Kidney epithelial cell (primary cell): ENCODE results near the gene GDPGP1. TPM values are rescaled to one million over a fixed set of nuclear protein-coding genes. Genes with fewer than 3 reads are reported as not detected.

ENCODE experiments used
- DNase-seq: peaks from one replicate; pipeline ENCODE4 v3.0.0-alpha.2; 2010; ENCODE audit warnings: low read depth
- H3K27me3 ChIP-seq: 2 replicates; pipeline ENCODE4 v1.6.0; 2011; ENCODE audit warnings: low read length; ENCODE audit not compliant: control insufficient read depth, insufficient read depth
- H3K36me3 ChIP-seq: 2 replicates; pipeline ENCODE4 v1.5.1; 2011; ENCODE audit warnings: low read length; ENCODE audit not compliant: control insufficient read depth, insufficient read depth
- H3K4me3 ChIP-seq: 2 replicates; pipeline ENCODE4 v1.5.1; 2011; ENCODE audit warnings: low read depth, mild to moderate bottlenecking, control low read depth, low read length
- CTCF ChIP-seq: IDR thresholded peaks from 2 replicates; pipeline ENCODE4 v1.5.1; 2011; ENCODE audit warnings: mild to moderate bottlenecking, moderate library complexity, low read length, control low read depth, inconsistent platforms; ENCODE audit not compliant: insufficient read depth, poor library complexity, severe bottlenecking
- total RNA-seq: library from RNA; depleted of rRNA; stranded (reverse); fragments of >200 nt; gene quantifications from 2 replicates; pipeline ENCODE4 v1.2.3, GENCODE V29; 2015

The GDPGP1 gene
- total RNA-seq, 1 donor from 2014 or later = 8.1 TPM

GRCh38 chr15:90227336-90227735, 6.7 kb upstream of the GDPGP1 start:
- DNase-seq = no peak
- Histone ChIP-seq H3K36me3 (peaks cover 7% of the 10 kb centered on the region), H3K4me3 (no peak overlapping the region), H3K27me3 (no peaks in the 10 kb centered on the region)
- TF ChIP-seq CTCF = no peak

- H3K27me3 ChIP-seq = no peaks in the 10 kb centered on the region
- H3K4me3 ChIP-seq = no peak overlapping the region
- no peak for TF ChIP-seq CTCF
- DNase-seq = no peak
- H3K36me3 ChIP-seq = peaks cover 6% of the 10 kb centered on the region
Measured at GRCh38 chr15:90227816-90228772, 5.9 kb upstream of the GDPGP1 start.

GRCh38 chr15:90228960-90229359, 5.0 kb upstream of the GDPGP1 start:
- TF ChIP-seq CTCF = no peak
- Histone ChIP-seq H3K27me3 (no peaks in the 10 kb centered on the region), H3K36me3 (peaks cover 6% of the 10 kb centered on the region), H3K4me3 (no peak overlapping the region)
- no peak for DNase-seq

- Histone ChIP-seq H3K36me3 (peaks cover 6% of the 10 kb centered on the region), H3K4me3 (no peak overlapping the region), H3K27me3 (no peaks in the 10 kb centered on the region)
- no peak for TF ChIP-seq CTCF
- DNase-seq = no peak
Measured at GRCh38 chr15:90230071-90230494, 3.9 kb upstream of the GDPGP1 start.

- TF ChIP-seq CTCF = no peak
- H3K36me3 ChIP-seq = peaks cover 5% of the 10 kb centered on the region
- H3K4me3 ChIP-seq = no peak overlapping the region
Measured at GRCh38 chr15:90230610-90231009, 3.4 kb upstream of the GDPGP1 start.

More at GRCh38 chr15:90230610-90231009, 3.4 kb upstream of the GDPGP1 start:
- no peaks in the 10 kb centered on the region for H3K27me3 ChIP-seq
- no peak for DNase-seq
